ELR (cell line): ENCODE results near the gene KIF3B.
A peak's percentile ranks its signal among the peaks of the same experiment; 100 is the strongest.
"Not testable (repeated sequence)": the region's sequence is repeated elsewhere in the genome, so short reads cannot be mapped to it uniquely, and the experiment has no call there.

Experiments
- DNase-seq: peaks from one replicate; pipeline ENCODE4 v3.0.0-alpha.2; 2015; ENCODE audit warnings: low read depth

The KIF3B gene

GRCh38 chr20:32296412-32296811, 19.0 kb downstream of the KIF3B start:
- DNase-seq, result no peak

GRCh38 chr20:32296819-32297420, 19.5 kb downstream of the KIF3B start:
- DNase-seq, result no peak

GRCh38 chr20:32297439-32297838, 20.0 kb downstream of the KIF3B start:
- no peak for DNase-seq

- DNase-seq, result no peak
Observed at GRCh38 chr20:32300647-32301046, 23.2 kb downstream of the KIF3B start.

GRCh38 chr20:32301719-32302506, 24.5 kb downstream of the KIF3B start:
- DNase-seq, result no peak

GRCh38 chr20:32302507-32302872, 25.0 kb downstream of the KIF3B start:
- no peak for DNase-seq

GRCh38 chr20:32304131-32304746, 26.8 kb downstream of the KIF3B start:
- no peak for DNase-seq

- no peak for DNase-seq
Observed at GRCh38 chr20:32312718-32313424, 35.4 kb downstream of the KIF3B start.

GRCh38 chr20:32314768-32315167, 37.3 kb downstream of the KIF3B start:
- DNase-seq, result no peak

GRCh38 chr20:32315399-32315798, 37.9 kb downstream of the KIF3B start:
- DNase-seq, result no peak

GRCh38 chr20:32315891-32316290, 38.4 kb downstream of the KIF3B start:
- no peak for DNase-seq

- peak; percentile 74 for DNase-seq
Observed at GRCh38 chr20:32316667-32317066, 39.2 kb downstream of the KIF3B start.

- DNase-seq, result peak; percentile 23
Observed at GRCh38 chr20:32319100-32319499, 41.6 kb downstream of the KIF3B start.

- DNase-seq, result no peak
Observed at GRCh38 chr20:32320305-32320704, 42.9 kb downstream of the KIF3B start.

- no peak for DNase-seq
Observed at GRCh38 chr20:32321390-32321789, 43.9 kb downstream of the KIF3B start.

- DNase-seq, result not testable (repeated sequence)
Observed at GRCh38 chr20:32322260-32322659, 44.8 kb downstream of the KIF3B start.

GRCh38 chr20:32323761-32324160, 46.3 kb downstream of the KIF3B start:
- not testable (repeated sequence) for DNase-seq

- peak; percentile 95 for DNase-seq
Observed at GRCh38 chr20:32325706-32326503, 48.5 kb downstream of the KIF3B start.

- DNase-seq, result peak; percentile 42
Observed at GRCh38 chr20:32326504-32326845, 49.0 kb downstream of the KIF3B start.

- DNase-seq, result peak; percentile 78
Observed at GRCh38 chr20:32327087-32327681, 49.7 kb downstream of the KIF3B start.

GRCh38 chr20:32329817-32330554, 52.5 kb downstream of the KIF3B start:
- DNase-seq, result no peak
